ENCODE measurements around the gene ACSM3.
"Not testable (repeated sequence)": the region's sequence is repeated elsewhere in the genome, so short reads cannot be mapped to it uniquely, and the experiment has no call there.

Gene ACSM3

DNA sequence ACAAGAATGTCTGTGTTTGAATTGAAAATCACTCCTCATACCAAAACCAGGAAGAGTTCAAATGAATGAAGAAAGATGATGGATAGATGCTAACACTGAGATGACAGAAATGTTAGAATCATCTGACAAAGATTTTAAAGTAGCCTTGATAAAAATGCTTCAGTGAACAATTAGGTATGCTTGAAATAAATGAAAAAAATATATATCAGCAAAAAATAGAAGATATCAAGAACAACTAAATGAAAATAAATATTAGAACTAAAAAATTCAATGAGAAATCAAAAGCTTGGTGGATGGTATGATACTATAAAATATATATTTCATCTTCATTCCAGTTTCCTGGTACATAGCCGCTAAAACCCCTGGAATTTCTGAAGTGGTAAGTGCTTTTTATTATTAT, 8.6 kb upstream of the ACSM3 start:
- in situ Hi-C loops (cut with MboI; ENCODE audit: low sequenced_read_pairs, unreplicated experiment), result no loop called here
- TF ChIP-seq, protein P1, sequence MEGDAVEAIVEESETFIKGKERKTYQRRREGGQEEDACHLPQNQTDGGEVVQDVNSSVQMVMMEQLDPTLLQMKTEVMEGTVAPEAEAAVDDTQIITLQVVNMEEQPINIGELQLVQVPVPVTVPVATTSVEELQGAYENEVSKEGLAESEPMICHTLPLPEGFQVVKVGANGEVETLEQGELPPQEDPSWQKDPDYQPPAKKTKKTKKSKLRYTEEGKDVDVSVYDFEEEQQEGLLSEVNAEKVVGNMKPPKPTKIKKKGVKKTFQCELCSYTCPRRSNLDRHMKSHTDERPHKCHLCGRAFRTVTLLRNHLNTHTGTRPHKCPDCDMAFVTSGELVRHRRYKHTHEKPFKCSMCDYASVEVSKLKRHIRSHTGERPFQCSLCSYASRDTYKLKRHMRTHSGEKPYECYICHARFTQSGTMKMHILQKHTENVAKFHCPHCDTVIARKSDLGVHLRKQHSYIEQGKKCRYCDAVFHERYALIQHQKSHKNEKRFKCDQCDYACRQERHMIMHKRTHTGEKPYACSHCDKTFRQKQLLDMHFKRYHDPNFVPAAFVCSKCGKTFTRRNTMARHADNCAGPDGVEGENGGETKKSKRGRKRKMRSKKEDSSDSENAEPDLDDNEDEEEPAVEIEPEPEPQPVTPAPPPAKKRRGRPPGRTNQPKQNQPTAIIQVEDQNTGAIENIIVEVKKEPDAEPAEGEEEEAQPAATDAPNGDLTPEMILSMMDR (IDR thresholded peaks at IDR 0.05; ENCODE audit: borderline replicate concordance, control extremely low read depth, extremely low read depth, insufficient read depth, missing control alignments), result no peak
- DNase-seq (ENCODE audit: low spot score), result no peak

DNA sequence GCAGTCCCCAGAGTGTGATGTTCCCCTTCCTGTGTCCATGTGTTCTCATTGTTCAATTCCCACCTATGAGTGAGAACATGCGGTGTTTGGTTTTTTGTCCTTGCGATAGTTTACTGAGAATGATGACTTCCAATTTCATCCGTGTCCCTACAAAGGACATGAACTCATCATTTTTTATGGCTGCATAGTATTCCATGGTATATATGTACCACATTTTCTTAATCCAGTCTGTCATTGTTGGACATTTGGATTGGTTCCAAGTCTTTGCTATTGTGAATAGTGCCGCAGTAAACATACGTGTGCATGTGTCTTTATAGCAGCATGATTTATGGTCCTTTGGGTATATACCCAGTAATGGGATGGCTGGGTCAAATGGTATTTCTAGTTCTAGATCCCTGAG, 8.0 kb upstream of the ACSM3 start:
- in situ Hi-C loops (cut with MboI; ENCODE audit: low sequenced_read_pairs, unreplicated experiment); DNase-seq (ENCODE audit: low spot score): not testable (repeated sequence)

DNA sequence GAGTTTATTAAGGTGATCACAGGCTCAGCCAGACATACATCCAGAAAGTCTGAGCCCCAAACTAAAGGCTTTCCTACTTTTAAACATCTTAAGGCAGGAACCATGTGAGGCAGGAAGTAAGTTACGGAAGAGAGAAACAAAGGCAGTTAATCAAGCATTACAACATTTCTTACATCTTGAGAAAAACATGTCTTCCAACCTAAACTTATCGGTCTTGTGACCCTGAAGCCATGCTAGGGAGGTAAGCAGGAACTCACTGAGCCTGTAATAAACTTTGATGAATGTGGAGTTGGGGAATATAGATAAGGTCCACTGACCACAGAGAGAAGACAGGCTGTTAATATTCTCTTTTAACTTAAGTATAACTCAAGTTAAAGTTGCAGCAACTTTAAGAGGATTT, 3.5 kb upstream of the ACSM3 start:
- TF ChIP-seq, protein P1 (IDR thresholded peaks at IDR 0.05; ENCODE audit: borderline replicate concordance, control extremely low read depth, extremely low read depth, insufficient read depth, missing control alignments), result no peak
- in situ Hi-C loops (cut with MboI; ENCODE audit: low sequenced_read_pairs, unreplicated experiment), result no loop called here
- no peak for DNase-seq (ENCODE audit: low spot score)

DNA sequence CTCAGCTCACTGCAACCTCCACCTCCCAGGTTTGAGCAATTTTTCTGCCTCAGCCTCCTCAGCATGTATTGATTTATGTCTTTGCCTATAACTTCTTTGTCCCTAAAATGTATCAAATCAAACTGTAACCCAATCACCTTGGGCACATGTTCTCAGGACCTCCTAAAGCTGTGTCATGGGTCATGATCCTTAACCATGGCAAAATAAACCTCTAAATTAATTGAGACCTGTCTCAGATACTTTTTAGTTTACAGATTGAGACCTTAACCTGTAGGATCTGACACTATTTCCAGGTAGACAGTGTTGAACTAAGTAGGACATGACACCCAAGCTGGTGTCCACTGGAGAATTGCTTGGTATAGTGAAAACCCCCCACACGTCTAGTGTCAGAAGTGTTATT, 2.6 kb upstream of the ACSM3 start:
- in situ Hi-C loops (cut with MboI; ENCODE audit: low sequenced_read_pairs, unreplicated experiment), result no loop called here
- TF ChIP-seq, protein P1 (IDR thresholded peaks at IDR 0.05; ENCODE audit: borderline replicate concordance, control extremely low read depth, extremely low read depth, insufficient read depth, missing control alignments), result no peak
- DNase-seq (ENCODE audit: low spot score), result no peak

DNA sequence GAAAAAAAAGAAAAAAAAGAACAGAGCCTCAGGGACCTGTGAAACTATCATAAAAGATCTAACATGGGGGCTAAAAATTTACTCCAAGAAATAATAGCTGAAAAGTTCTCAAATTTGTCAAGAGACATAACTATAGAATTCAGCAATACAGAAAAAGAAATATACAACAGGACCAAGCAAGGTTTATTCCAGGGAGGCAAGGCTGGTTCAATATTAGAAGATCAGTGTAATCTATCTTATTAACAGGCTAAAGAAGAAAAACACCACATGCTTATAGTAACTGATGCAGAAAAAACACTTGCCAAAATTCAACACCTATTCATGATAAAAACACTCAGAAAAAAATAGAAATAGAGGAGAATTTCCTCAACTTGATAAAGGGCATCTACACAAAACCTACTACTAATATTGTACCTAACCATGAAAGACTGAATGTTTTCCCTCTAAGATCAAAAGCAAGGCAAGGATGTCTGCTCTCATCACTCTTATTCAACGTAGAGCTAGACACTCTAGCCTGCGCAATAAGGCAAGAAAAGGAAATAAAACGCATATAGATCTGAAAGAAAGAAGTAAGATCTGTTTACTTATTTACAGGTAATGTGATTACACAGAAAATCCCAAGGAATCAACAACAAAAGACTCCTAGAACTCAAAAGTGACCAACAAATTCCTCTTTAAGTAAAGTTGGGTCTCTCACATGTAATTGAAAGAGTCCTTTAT, 1.2 kb upstream of the ACSM3 start:
- TF ChIP-seq, protein P1 (IDR thresholded peaks at IDR 0.05; ENCODE audit: borderline replicate concordance, control extremely low read depth, extremely low read depth, insufficient read depth, missing control alignments), result no peak
- DNase-seq (ENCODE audit: low spot score), result no peak
- in situ Hi-C loops (cut with MboI; ENCODE audit: low sequenced_read_pairs, unreplicated experiment), result no loop called here

DNA sequence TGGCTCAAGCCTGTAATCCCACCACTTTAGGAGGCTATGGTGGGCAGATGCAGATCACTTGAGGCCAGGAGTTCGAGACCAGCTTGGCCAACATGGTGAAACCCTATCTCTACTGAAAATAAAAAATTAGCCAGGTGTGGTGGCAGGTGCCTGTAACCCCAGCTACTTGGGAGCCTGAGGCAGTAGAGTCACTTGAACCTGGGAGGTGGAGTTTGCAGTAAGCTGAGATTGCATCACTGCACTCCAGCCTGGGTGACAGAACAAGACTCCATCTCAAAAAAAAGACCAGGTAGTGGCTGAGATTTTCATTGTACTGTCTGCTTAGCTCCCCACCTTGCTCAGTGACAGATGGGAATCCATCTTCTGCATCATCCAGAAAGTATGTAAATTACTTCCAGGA, 634 bp downstream of the ACSM3 start:
- DNase-seq (ENCODE audit: low spot score); in situ Hi-C loops (cut with MboI; ENCODE audit: low sequenced_read_pairs, unreplicated experiment): not testable (repeated sequence)

DNA sequence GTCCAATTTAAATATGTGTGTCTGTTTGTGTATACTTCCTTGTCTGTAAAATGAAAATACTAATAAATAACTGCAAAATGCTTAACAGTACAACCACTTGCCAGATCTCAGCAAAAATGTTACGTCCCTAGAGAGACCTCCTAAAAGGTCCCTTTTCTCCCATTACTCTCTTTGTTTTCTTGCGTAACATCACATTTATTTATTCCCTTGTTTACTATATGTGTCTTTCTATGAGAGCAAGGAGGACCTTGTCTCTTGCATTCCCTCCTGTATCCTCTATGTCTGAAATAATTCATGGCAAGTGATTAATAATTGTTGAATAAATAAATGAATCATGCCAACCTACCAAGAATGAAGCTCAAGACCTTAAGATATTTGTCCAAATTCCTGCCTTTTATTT, 1.9 kb downstream of the ACSM3 start:
- in situ Hi-C loops (cut with MboI; ENCODE audit: low sequenced_read_pairs, unreplicated experiment), result no loop called here
- no peak for DNase-seq (ENCODE audit: low spot score)
- TF ChIP-seq, protein P1 (IDR thresholded peaks at IDR 0.05; ENCODE audit: borderline replicate concordance, control extremely low read depth, extremely low read depth, insufficient read depth, missing control alignments), result no peak

DNA sequence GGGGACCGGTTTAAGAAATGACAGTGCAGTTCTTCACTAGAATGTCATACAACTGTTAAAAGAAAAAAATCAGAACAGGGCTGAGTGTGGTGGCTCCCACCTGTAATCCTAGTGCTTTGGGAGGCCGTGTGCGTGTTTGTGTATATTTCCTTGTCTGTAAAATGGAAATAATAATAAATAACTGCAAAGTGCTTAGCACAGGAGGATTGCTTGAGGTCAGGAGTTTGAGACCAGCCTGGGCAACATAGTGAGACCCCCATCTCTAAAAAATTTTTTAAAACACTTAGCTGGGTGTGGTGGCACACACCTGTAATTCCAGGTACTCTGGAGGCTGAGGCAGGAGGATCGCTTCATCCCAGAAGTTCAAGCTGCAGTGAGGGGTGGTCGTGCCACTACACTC, 2.5 kb downstream of the ACSM3 start:
- in situ Hi-C loops (cut with MboI; ENCODE audit: low sequenced_read_pairs, unreplicated experiment), result no loop called here
- TF ChIP-seq, protein P1 (IDR thresholded peaks at IDR 0.05; ENCODE audit: borderline replicate concordance, control extremely low read depth, extremely low read depth, insufficient read depth, missing control alignments), result no peak
- no peak for DNase-seq (ENCODE audit: low spot score)
